SK-N-SH (cell line): ENCODE measurements around the gene VASN.

Experiments
- CHD2 ChIP-seq: fragments of 150-350 bp; IDR thresholded peaks from 2 replicates; pipeline ENCODE4 v1.6.1; 2018; ENCODE audit warnings: low read length; ENCODE audit not compliant: partially characterized antibody
- CTCF ChIP-seq: fragments of 200-600 bp; sonication (generic); IDR thresholded peaks from 2 replicates; pipeline ENCODE4 v1.6.1; 2017; ENCODE audit warnings: antibody characterized with exemption, mild to moderate bottlenecking, moderate library complexity
- ELF1 ChIP-seq: IDR thresholded peaks from 2 replicates; pipeline ENCODE4 v1.4.0; 2012
- EP300 ChIP-seq, 2 experiments: IDR thresholded peaks; 2 replicates each; pipeline versions ENCODE4 v1.4.0 to v1.6.1; 2012; ENCODE audit warnings: borderline replicate concordance in 1 of 2, low read depth in 1 of 2, low read length in 1 of 2
- FOSL2 ChIP-seq: IDR thresholded peaks from 2 replicates; pipeline ENCODE4 v1.4.0; 2012; ENCODE audit warnings: low read depth, mild to moderate bottlenecking, moderate library complexity, borderline replicate concordance
- FOXJ3 ChIP-seq: sonication (generic); formaldehyde crosslinking; IDR thresholded peaks from 2 replicates; pipeline ENCODE4 v1.5.1; 2020; ENCODE audit warnings: mild to moderate bottlenecking, missing genetic modification reagents
- MEF2A ChIP-seq: IDR thresholded peaks from 2 replicates; pipeline ENCODE4 v1.4.0; 2012; ENCODE audit warnings: low read depth, borderline replicate concordance
- POLR2AphosphoS5 ChIP-seq: IDR thresholded peaks from 2 replicates; pipeline ENCODE4 v1.6.1; 2012; ENCODE audit warnings: low read depth, low read length
- SMC3 ChIP-seq: IDR thresholded peaks from 2 replicates; pipeline ENCODE4 v1.6.1; 2012; ENCODE audit warnings: low read depth, low read length, improper control_type of control experiment
- TAF1 ChIP-seq: IDR thresholded peaks from 2 replicates; pipeline ENCODE4 v1.6.1; 2012; ENCODE audit warnings: low read depth, mild to moderate bottlenecking, low read length, moderate library complexity, borderline replicate concordance
- TEAD4 ChIP-seq: IDR thresholded peaks from 2 replicates; pipeline ENCODE4 v1.4.0; 2012; ENCODE audit warnings: mild to moderate bottlenecking, borderline replicate concordance; ENCODE audit not compliant: insufficient read depth

- TF ChIP-seq CTCF (no peak), SMC3 (no peak), POLR2AphosphoS5 (no peak), TAF1 (no peak), FOXJ3 (no peak), EP300 (IDR thresholded peaks at IDR 0.05; ENCODE audit: borderline replicate concordance in 1 of 2, low read depth in 1 of 2, low read length in 1 of 2) (no peak), ELF1 (no peak), CHD2 (no peak), TEAD4 (no peak), MEF2A (no peak), FOSL2 (no peak)
These were observed 1.8 kb downstream of the VASN start for GRCh38 chr16:4373356-4373908.
